Sigmoid colon (tissue), 4 donors: ENCODE measurements around the gene INTS6.

Experiments
- EP300 ChIP-seq, 4 donors: sonication (generic); formaldehyde crosslinking; IDR thresholded peaks; one replicate each; pipeline ENCODE4 v1.6.1; 2017; ENCODE audit warnings: antibody characterized with exemption in 4 of 4
- TF ChIP-seq, protein P1 (sequence below), 4 experiments: fragments of 450-650 bp in 3 of 4; fragments of 200-600 bp in 1 of 4; IDR thresholded peaks; one replicate each; pipeline ENCODE4 v1.5.1; 2016 to 2019; ENCODE audit warnings: antibody characterized with exemption in 4 of 4, mild to moderate bottlenecking in 3 of 4, moderate library complexity in 2 of 4

DNA sequence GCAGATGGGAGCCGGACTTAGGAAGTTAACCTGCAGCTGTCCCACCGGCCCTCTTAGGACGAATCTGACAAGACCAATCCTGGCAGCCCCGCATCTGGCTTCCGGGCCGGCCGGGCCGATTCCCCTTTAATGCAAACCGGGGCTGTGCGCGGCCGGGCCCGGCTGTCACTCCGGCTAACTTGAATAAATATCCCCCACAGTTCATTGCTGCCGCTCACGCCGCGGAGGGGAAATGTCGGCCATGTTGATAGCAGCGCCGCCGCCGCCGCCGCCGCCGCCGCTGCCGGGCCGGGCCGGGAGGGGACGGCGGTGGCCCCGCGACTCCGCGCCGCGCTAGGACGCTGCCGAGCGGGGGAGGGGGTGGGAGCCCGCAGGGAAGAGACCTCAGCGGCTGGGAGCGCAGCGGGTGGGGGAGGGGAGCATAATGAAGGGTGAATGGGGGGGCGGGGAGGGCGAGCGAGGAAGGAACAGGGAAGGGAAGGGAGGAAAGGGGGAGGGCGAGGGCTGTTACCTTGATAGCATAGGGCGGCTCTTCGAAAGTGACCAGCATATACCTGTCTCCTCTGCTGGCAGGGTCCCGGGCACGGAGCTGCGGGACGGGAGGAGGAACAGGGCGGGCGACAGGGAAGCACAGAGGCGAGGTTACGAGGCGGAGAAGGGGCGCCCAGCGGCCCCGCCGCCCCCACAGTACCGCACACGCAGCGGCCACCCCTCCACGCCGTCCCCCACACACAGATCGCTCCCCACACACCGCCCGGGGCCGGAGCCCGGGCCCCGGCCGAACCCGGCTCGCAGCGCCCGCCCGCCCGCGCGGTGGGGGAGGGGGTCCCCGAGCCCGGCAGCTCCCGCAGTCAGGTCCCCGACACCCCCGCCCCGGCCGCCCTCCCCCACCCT lies 1.1 kb downstream of the INTS6 start:
- TF ChIP-seq, protein P1, sequence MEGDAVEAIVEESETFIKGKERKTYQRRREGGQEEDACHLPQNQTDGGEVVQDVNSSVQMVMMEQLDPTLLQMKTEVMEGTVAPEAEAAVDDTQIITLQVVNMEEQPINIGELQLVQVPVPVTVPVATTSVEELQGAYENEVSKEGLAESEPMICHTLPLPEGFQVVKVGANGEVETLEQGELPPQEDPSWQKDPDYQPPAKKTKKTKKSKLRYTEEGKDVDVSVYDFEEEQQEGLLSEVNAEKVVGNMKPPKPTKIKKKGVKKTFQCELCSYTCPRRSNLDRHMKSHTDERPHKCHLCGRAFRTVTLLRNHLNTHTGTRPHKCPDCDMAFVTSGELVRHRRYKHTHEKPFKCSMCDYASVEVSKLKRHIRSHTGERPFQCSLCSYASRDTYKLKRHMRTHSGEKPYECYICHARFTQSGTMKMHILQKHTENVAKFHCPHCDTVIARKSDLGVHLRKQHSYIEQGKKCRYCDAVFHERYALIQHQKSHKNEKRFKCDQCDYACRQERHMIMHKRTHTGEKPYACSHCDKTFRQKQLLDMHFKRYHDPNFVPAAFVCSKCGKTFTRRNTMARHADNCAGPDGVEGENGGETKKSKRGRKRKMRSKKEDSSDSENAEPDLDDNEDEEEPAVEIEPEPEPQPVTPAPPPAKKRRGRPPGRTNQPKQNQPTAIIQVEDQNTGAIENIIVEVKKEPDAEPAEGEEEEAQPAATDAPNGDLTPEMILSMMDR (IDR thresholded peaks at IDR 0.05), result no peak
- no peak for TF ChIP-seq EP300 (IDR thresholded peaks at IDR 0.05)
